ENCODE data around the gene DGKD.

Gene DGKD

GRCh38 chr2:233325814-233326213, 28.5 kb upstream of the DGKD start:
- H3K23ac ChIP-seq (ENCODE audit: low read length): no peak overlapping the region
- H4K5ac ChIP-seq (ENCODE audit: low read length): no peak overlapping the region
- H3K18ac ChIP-seq (ENCODE audit: low read length): no peak overlapping the region
- no peaks in the 10 kb centered on the region for H3K79me1 ChIP-seq (ENCODE audit: low read length)
- no peaks in the 10 kb centered on the region for H3K27me3 ChIP-seq (ENCODE audit: insufficient read depth, low read length, poor library complexity)
- no peak for DNase-seq
- no peak overlapping the region for H2BK5ac ChIP-seq (ENCODE audit: low read length)
- H3K27ac ChIP-seq (ENCODE audit: low read depth, low read length): no peak overlapping the region
- H2AK5ac ChIP-seq (ENCODE audit: low read length): no peak overlapping the region
- no peaks in the 10 kb centered on the region for H3K79me2 ChIP-seq (ENCODE audit: control insufficient read depth, insufficient read depth, low read length)
- H3K4ac ChIP-seq (ENCODE audit: low read depth, low read length): no peak overlapping the region
- H3K36me3 ChIP-seq (ENCODE audit: control insufficient read depth, insufficient read depth, low read length): no peaks in the 10 kb centered on the region
- H3K56ac ChIP-seq (ENCODE audit: low read length): no peak overlapping the region
- H3K4me1 ChIP-seq (ENCODE audit: control insufficient read depth, low read depth, low read length): peaks cover 2% of the 10 kb centered on the region
- H2BK120ac ChIP-seq (ENCODE audit: low read depth, low read length): no peak overlapping the region
- H2BK15ac ChIP-seq (replicated peaks; ENCODE audit: low read depth): no peak overlapping the region
- H4K8ac ChIP-seq (ENCODE audit: low read depth, low read length): no peak overlapping the region
- no peak overlapping the region for H3K4me3 ChIP-seq (ENCODE audit: low read length)
- no peak overlapping the region for H3K4me2 ChIP-seq (ENCODE audit: low read length)
- no CpG with 5 or more reads among the region's 10 CpGs for whole genome bisulfite sequencing (ENCODE audit: extremely low coverage, insufficient coverage, low lambda C conversion rate)
- H3K9ac ChIP-seq (ENCODE audit: low read length): no peak overlapping the region

GRCh38 chr2:233326500-233326899, 27.8 kb upstream of the DGKD start:
- Histone ChIP-seq H3K79me1 (ENCODE audit: low read length) (no peaks in the 10 kb centered on the region), H3K27ac (ENCODE audit: low read depth, low read length) (no peak overlapping the region), H4K5ac (ENCODE audit: low read length) (no peak overlapping the region), H3K79me2 (ENCODE audit: control insufficient read depth, insufficient read depth, low read length) (no peaks in the 10 kb centered on the region), H2BK120ac (ENCODE audit: low read depth, low read length) (no peak overlapping the region), H3K56ac (ENCODE audit: low read length) (no peak overlapping the region), H3K4ac (ENCODE audit: low read depth, low read length) (no peak overlapping the region), H3K27me3 (ENCODE audit: insufficient read depth, low read length, poor library complexity) (no peaks in the 10 kb centered on the region), H3K18ac (ENCODE audit: low read length) (no peak overlapping the region), H3K4me3 (ENCODE audit: low read length) (no peak overlapping the region), H3K36me3 (ENCODE audit: control insufficient read depth, insufficient read depth, low read length) (no peaks in the 10 kb centered on the region), H2AK5ac (ENCODE audit: low read length) (no peak overlapping the region), H3K4me1 (ENCODE audit: control insufficient read depth, low read depth, low read length) (peaks cover 2% of the 10 kb centered on the region), H3K23ac (ENCODE audit: low read length) (no peak overlapping the region), H3K9ac (ENCODE audit: low read length) (no peak overlapping the region), H2BK5ac (ENCODE audit: low read length) (no peak overlapping the region), H3K4me2 (ENCODE audit: low read length) (no peak overlapping the region), H2BK15ac (replicated peaks; ENCODE audit: low read depth) (no peak overlapping the region), H4K8ac (ENCODE audit: low read depth, low read length) (no peak overlapping the region)
- DNase-seq: no peak
- no CpG with 5 or more reads among the region's 8 CpGs for WGBS (ENCODE audit: extremely low coverage, insufficient coverage, low lambda C conversion rate)

- H3K4ac ChIP-seq (ENCODE audit: low read depth, low read length): no peak overlapping the region
- no peaks in the 10 kb centered on the region for H3K27me3 ChIP-seq (ENCODE audit: insufficient read depth, low read length, poor library complexity)
- no peaks in the 10 kb centered on the region for H3K36me3 ChIP-seq (ENCODE audit: control insufficient read depth, insufficient read depth, low read length)
- no peak overlapping the region for H2BK5ac ChIP-seq (ENCODE audit: low read length)
- no peak overlapping the region for H2AK5ac ChIP-seq (ENCODE audit: low read length)
- no peak for DNase-seq
- H3K79me2 ChIP-seq (ENCODE audit: control insufficient read depth, insufficient read depth, low read length): no peaks in the 10 kb centered on the region
- no peak overlapping the region for H3K4me2 ChIP-seq (ENCODE audit: low read length)
- peaks cover 2% of the 10 kb centered on the region for H3K4me1 ChIP-seq (ENCODE audit: control insufficient read depth, low read depth, low read length)
- WGBS (ENCODE audit: extremely low coverage, insufficient coverage, low lambda C conversion rate): no CpG with 5 or more reads among the region's 4 CpGs
- no peak overlapping the region for H2BK120ac ChIP-seq (ENCODE audit: low read depth, low read length)
- H3K56ac ChIP-seq (ENCODE audit: low read length): no peak overlapping the region
- H4K8ac ChIP-seq (ENCODE audit: low read depth, low read length): no peak overlapping the region
- no peak overlapping the region for H3K4me3 ChIP-seq (ENCODE audit: low read length)
- no peak overlapping the region for H2BK15ac ChIP-seq (replicated peaks; ENCODE audit: low read depth)
- no peaks in the 10 kb centered on the region for H3K79me1 ChIP-seq (ENCODE audit: low read length)
- no peak overlapping the region for H3K27ac ChIP-seq (ENCODE audit: low read depth, low read length)
- H4K5ac ChIP-seq (ENCODE audit: low read length): no peak overlapping the region
- no peak overlapping the region for H3K18ac ChIP-seq (ENCODE audit: low read length)
- no peak overlapping the region for H3K23ac ChIP-seq (ENCODE audit: low read length)
- no peak overlapping the region for H3K9ac ChIP-seq (ENCODE audit: low read length)
These were observed 25.4 kb upstream of the DGKD start for GRCh38 chr2:233328922-233329321.

- peak; percentile 73 for DNase-seq
- H4K8ac ChIP-seq (ENCODE audit: low read depth, low read length): no peak overlapping the region
- no CpG with 5 or more reads among the region's 7 CpGs for WGBS (ENCODE audit: extremely low coverage, insufficient coverage, low lambda C conversion rate)
These were observed 24.7 kb upstream of the DGKD start for GRCh38 chr2:233329489-233330135.

GRCh38 chr2:233331536-233331935, 22.8 kb upstream of the DGKD start:
- Histone ChIP-seq H4K8ac (ENCODE audit: low read depth, low read length) (no peak overlapping the region), H3K56ac (ENCODE audit: low read length) (no peak overlapping the region), H3K4me3 (ENCODE audit: low read length) (no peak overlapping the region), H3K27me3 (ENCODE audit: insufficient read depth, low read length, poor library complexity) (no peaks in the 10 kb centered on the region), H3K79me2 (ENCODE audit: control insufficient read depth, insufficient read depth, low read length) (no peaks in the 10 kb centered on the region), H3K4me2 (ENCODE audit: low read length) (no peak overlapping the region), H3K23ac (ENCODE audit: low read length) (no peak overlapping the region), H3K79me1 (ENCODE audit: low read length) (no peaks in the 10 kb centered on the region), H3K36me3 (ENCODE audit: control insufficient read depth, insufficient read depth, low read length) (no peaks in the 10 kb centered on the region), H2BK120ac (ENCODE audit: low read depth, low read length) (no peak overlapping the region), H3K18ac (ENCODE audit: low read length) (no peak overlapping the region), H2BK15ac (replicated peaks; ENCODE audit: low read depth) (no peak overlapping the region), H3K9ac (ENCODE audit: low read length) (no peak overlapping the region), H3K4me1 (ENCODE audit: control insufficient read depth, low read depth, low read length) (peaks cover 2% of the 10 kb centered on the region), H3K27ac (ENCODE audit: low read depth, low read length) (no peak overlapping the region), H2BK5ac (ENCODE audit: low read length) (no peak overlapping the region), H4K5ac (ENCODE audit: low read length) (no peak overlapping the region), H3K4ac (ENCODE audit: low read depth, low read length) (no peak overlapping the region), H2AK5ac (ENCODE audit: low read length) (no peak overlapping the region)
- no CpG with 5 or more reads among the region's 15 CpGs for WGBS (ENCODE audit: extremely low coverage, insufficient coverage, low lambda C conversion rate)
- no peak for DNase-seq

More at GRCh38 chr2:233329489-233330135, 24.7 kb upstream of the DGKD start:
- H3K79me1 ChIP-seq (ENCODE audit: low read length): no peaks in the 10 kb centered on the region
- H3K9ac ChIP-seq (ENCODE audit: low read length): no peak overlapping the region
- no peak overlapping the region for H3K4me3 ChIP-seq (ENCODE audit: low read length)
- H2AK5ac ChIP-seq (ENCODE audit: low read length): no peak overlapping the region
- H3K36me3 ChIP-seq (ENCODE audit: control insufficient read depth, insufficient read depth, low read length): no peaks in the 10 kb centered on the region
- H3K56ac ChIP-seq (ENCODE audit: low read length): no peak overlapping the region
- no peak overlapping the region for H3K27ac ChIP-seq (ENCODE audit: low read depth, low read length)
- H2BK15ac ChIP-seq (replicated peaks; ENCODE audit: low read depth): no peak overlapping the region
- H2BK5ac ChIP-seq (ENCODE audit: low read length): no peak overlapping the region
- no peak overlapping the region for H3K4ac ChIP-seq (ENCODE audit: low read depth, low read length)
- no peaks in the 10 kb centered on the region for H3K79me2 ChIP-seq (ENCODE audit: control insufficient read depth, insufficient read depth, low read length)
- H3K23ac ChIP-seq (ENCODE audit: low read length): no peak overlapping the region
- no peak overlapping the region for H3K18ac ChIP-seq (ENCODE audit: low read length)
- no peak overlapping the region for H2BK120ac ChIP-seq (ENCODE audit: low read depth, low read length)
- H3K27me3 ChIP-seq (ENCODE audit: insufficient read depth, low read length, poor library complexity): no peaks in the 10 kb centered on the region
- H4K5ac ChIP-seq (ENCODE audit: low read length): no peak overlapping the region
- no peak overlapping the region for H3K4me2 ChIP-seq (ENCODE audit: low read length)
- H3K4me1 ChIP-seq (ENCODE audit: control insufficient read depth, low read depth, low read length): peaks cover 2% of the 10 kb centered on the region

GRCh38 chr2:233332125-233332524, 22.2 kb upstream of the DGKD start:
- Histone ChIP-seq H3K79me1 (ENCODE audit: low read length) (no peaks in the 10 kb centered on the region), H3K4me2 (ENCODE audit: low read length) (no peak overlapping the region), H2BK5ac (ENCODE audit: low read length) (no peak overlapping the region), H2AK5ac (ENCODE audit: low read length) (no peak overlapping the region), H3K4me3 (ENCODE audit: low read length) (no peak overlapping the region), H3K9ac (ENCODE audit: low read length) (no peak overlapping the region), H3K23ac (ENCODE audit: low read length) (no peak overlapping the region), H3K18ac (ENCODE audit: low read length) (no peak overlapping the region), H2BK15ac (replicated peaks; ENCODE audit: low read depth) (no peak overlapping the region), H4K5ac (ENCODE audit: low read length) (no peak overlapping the region), H3K4ac (ENCODE audit: low read depth, low read length) (no peak overlapping the region), H4K8ac (ENCODE audit: low read depth, low read length) (no peak overlapping the region), H3K27ac (ENCODE audit: low read depth, low read length) (no peak overlapping the region), H3K36me3 (ENCODE audit: control insufficient read depth, insufficient read depth, low read length) (no peaks in the 10 kb centered on the region), H3K79me2 (ENCODE audit: control insufficient read depth, insufficient read depth, low read length) (no peaks in the 10 kb centered on the region), H3K56ac (ENCODE audit: low read length) (no peak overlapping the region), H2BK120ac (ENCODE audit: low read depth, low read length) (no peak overlapping the region), H3K27me3 (ENCODE audit: insufficient read depth, low read length, poor library complexity) (no peaks in the 10 kb centered on the region), H3K4me1 (ENCODE audit: control insufficient read depth, low read depth, low read length) (peaks cover 2% of the 10 kb centered on the region)
- WGBS (ENCODE audit: extremely low coverage, insufficient coverage, low lambda C conversion rate): no CpG with 5 or more reads among the region's 4 CpGs
- no peak for DNase-seq

Measured in mesendoderm (in vitro differentiated cells).